ENCODE data around the gene STARD13. TPM values are rescaled to one million over a fixed set of nuclear protein-coding genes. Genes with fewer than 3 reads are reported as not detected.

Gene STARD13
- polyA plus RNA-seq, 1 donor (not counting 4 experiments of a cell fraction or from before 2014, with no cell fraction given) = 11.9 TPM

- no peak for FAIRE-seq
- Histone ChIP-seq H3K9me3 (ENCODE audit: control insufficient read depth, low read depth, low read length) (peaks cover 2% of the 10 kb centered on the region), H3K4me3 (ENCODE audit: control insufficient read depth in 2 of 3, extremely low read depth in 1 of 3, insufficient read depth in 2 of 3, low read depth in 1 of 3, low read length in 3 of 3) (no peak overlapping the region), H3K27me3 (ENCODE audit: control insufficient read depth, extremely low read depth, insufficient read depth, low read length) (no peaks in the 10 kb centered on the region), H4K20me1 (ENCODE audit: control insufficient read depth, extremely low read depth, insufficient read depth, low read length) (no peaks in the 10 kb centered on the region), H3K36me3 (ENCODE audit: control insufficient read depth in 2 of 2, extremely low read depth in 1 of 2, insufficient read depth in 2 of 2, low read length in 2 of 2) (peaks cover 11 to 14% of the 10 kb centered on the region in 2 experiments), H3K4me1 (ENCODE audit: control insufficient read depth, extremely low read depth, insufficient read depth, low read length) (peaks cover 24% of the 10 kb centered on the region), H2AFZ (ENCODE audit: control insufficient read depth, low read length) (no peak overlapping the region), H3K9me1 (ENCODE audit: control insufficient read depth, extremely low read depth, insufficient read depth, low read length) (no peaks in the 10 kb centered on the region), H3K9ac (ENCODE audit: control insufficient read depth, extremely low read depth, insufficient read depth, low read length) (no peak overlapping the region), H3K27ac (ENCODE audit: control insufficient read depth, insufficient read depth, low read length) (no peak overlapping the region), H3K79me2 (ENCODE audit: control insufficient read depth, insufficient read depth, low read length) (peaks cover 2% of the 10 kb centered on the region), H3K4me2 (ENCODE audit: control insufficient read depth, extremely low read depth, insufficient read depth, low read depth, low read length) (no peak overlapping the region)
- dilution Hi-C loops (cut with MboI; ENCODE audit: extremely low pct_ligation_motif_present, low sequenced_read_pairs) = no loop called here
- TF ChIP-seq CTCF (optimal IDR thresholded peaks at IDR 0.05 in 1 of 3, IDR thresholded peaks at IDR 0.05 in 1 of 3, conservative IDR thresholded peaks at IDR 0.05 in 1 of 3; ENCODE audit: extremely low read depth in 1 of 3, insufficient read depth in 2 of 3, low read length in 3 of 3) = no peak
- TF ChIP-seq EZH2 (IDR thresholded peaks at IDR 0.05; ENCODE audit: low read length) = no peak
- DNase-seq (ENCODE audit: low read depth, low spot score) = no peak
These were observed 118.1 kb downstream of the STARD13 start for GRCh38 chr13:33167491-33167890.

GRCh38 chr13:33165787-33166186, 119.8 kb downstream of the STARD13 start:
- no peaks in the 10 kb centered on the region for H3K9me1 ChIP-seq (ENCODE audit: control insufficient read depth, extremely low read depth, insufficient read depth, low read length)
- H3K27me3 ChIP-seq (ENCODE audit: control insufficient read depth, extremely low read depth, insufficient read depth, low read length) = no peaks in the 10 kb centered on the region
- dilution Hi-C loops (cut with MboI; ENCODE audit: extremely low pct_ligation_motif_present, low sequenced_read_pairs) = no loop called here
- no peak overlapping the region for H3K4me2 ChIP-seq (ENCODE audit: control insufficient read depth, extremely low read depth, insufficient read depth, low read depth, low read length)
- H4K20me1 ChIP-seq (ENCODE audit: control insufficient read depth, extremely low read depth, insufficient read depth, low read length) = no peaks in the 10 kb centered on the region
- H3K4me1 ChIP-seq (ENCODE audit: control insufficient read depth, extremely low read depth, insufficient read depth, low read length) = peaks cover 23% of the 10 kb centered on the region
- H3K36me3 ChIP-seq (ENCODE audit: control insufficient read depth in 2 of 2, extremely low read depth in 1 of 2, insufficient read depth in 2 of 2, low read length in 2 of 2) = peaks cover 11 to 12% of the 10 kb centered on the region in 2 experiments
- H3K4me3 ChIP-seq (ENCODE audit: control insufficient read depth in 2 of 3, extremely low read depth in 1 of 3, insufficient read depth in 2 of 3, low read depth in 1 of 3, low read length in 3 of 3) = no peak overlapping the region
- H3K27ac ChIP-seq (ENCODE audit: control insufficient read depth, insufficient read depth, low read length) = no peak overlapping the region
- TF ChIP-seq EZH2 (IDR thresholded peaks at IDR 0.05; ENCODE audit: low read length) (no peak), CTCF (optimal IDR thresholded peaks at IDR 0.05 in 1 of 3, IDR thresholded peaks at IDR 0.05 in 1 of 3, conservative IDR thresholded peaks at IDR 0.05 in 1 of 3; ENCODE audit: extremely low read depth in 1 of 3, insufficient read depth in 2 of 3, low read length in 3 of 3) (no peak)
- peaks cover 2% of the 10 kb centered on the region for H3K79me2 ChIP-seq (ENCODE audit: control insufficient read depth, insufficient read depth, low read length)
- no peak overlapping the region for H2AFZ ChIP-seq (ENCODE audit: control insufficient read depth, low read length)
- no peak for FAIRE-seq
- H3K9me3 ChIP-seq (ENCODE audit: control insufficient read depth, low read depth, low read length) = peaks cover 2% of the 10 kb centered on the region
- H3K9ac ChIP-seq (ENCODE audit: control insufficient read depth, extremely low read depth, insufficient read depth, low read length) = no peak overlapping the region
- DNase-seq (ENCODE audit: low read depth, low spot score) = no peak
